GM12878 (cell line): Measurements from ENCODE around the gene CTNNA2.

Experiments used
- BRCA1 ChIP-seq: IDR thresholded peaks from 2 replicates; pipeline ENCODE4 v1.6.1; 2011; ENCODE audit warnings: low read depth, low read length, improper control_type of control experiment
- ETV6 ChIP-seq, 2 experiments: fragments of 450-650 bp in 1 of 2; IDR thresholded peaks in 1 of 2; conservative IDR thresholded peaks in 1 of 2; 2 replicates each; pipeline ENCODE4 v1.6.1; 2014; ENCODE audit warnings: antibody characterized with exemption in 1 of 2, borderline replicate concordance in 1 of 2, low read depth in 1 of 2, mild to moderate bottlenecking in 1 of 2, moderate library complexity in 1 of 2
- HDAC6 ChIP-seq: fragments of 200-600 bp; sonication (generic); IDR thresholded peaks from one replicate; pipeline ENCODE4 v1.8.0; 2017; ENCODE audit warnings: antibody characterized with exemption; ENCODE audit not compliant: unreplicated experiment
- POLR2AphosphoS5 ChIP-seq: IDR thresholded peaks from 2 replicates; pipeline ENCODE4 v1.6.1; 2011; ENCODE audit warnings: mild to moderate bottlenecking, low read length, inconsistent platforms
- RUNX3 ChIP-seq: IDR thresholded peaks from 2 replicates; pipeline ENCODE4 v1.6.1; 2012; ENCODE audit warnings: low read length, inconsistent platforms
- TAF1 ChIP-seq: IDR thresholded peaks from 2 replicates; pipeline ENCODE4 v1.6.1; 2011; ENCODE audit warnings: mild to moderate bottlenecking, low read depth, low read length, borderline replicate concordance
- YBX1 ChIP-seq: fragments of 450-650 bp; IDR thresholded peaks from 2 replicates; pipeline ENCODE4 v1.6.1; 2016; ENCODE audit warnings: antibody characterized with exemption
- TF ChIP-seq, protein P1 (sequence below): fragments of 450-650 bp; IDR thresholded peaks from 2 replicates; pipeline ENCODE4 v1.6.1; 2018; ENCODE audit warnings: mild to moderate bottlenecking, low read depth, moderate library complexity; ENCODE audit not compliant: partially characterized antibody
- TF ChIP-seq, protein P2 (sequence below), 3 experiments: IDR thresholded peaks in 2 of 3; conservative IDR thresholded peaks in 1 of 3; 2 replicates each; pipeline ENCODE4 v1.5.1; 2011; ENCODE audit warnings: low read depth in 3 of 3, low read length in 3 of 3, mild to moderate bottlenecking in 3 of 3, control low read depth in 2 of 3, moderate library complexity in 2 of 3, inconsistent platforms in 1 of 3, mixed read lengths in 1 of 3; ENCODE audit not compliant: control insufficient read depth in 2 of 3, insufficient read depth in 1 of 3; ENCODE audit errors: extremely low read depth in 1 of 3
- TF ChIP-seq, protein P3 (sequence below): fragments of 450-650 bp; formaldehyde crosslinking; IDR thresholded peaks from 2 replicates; pipeline ENCODE4 v1.5.0; 2022; ENCODE audit warnings: mild to moderate bottlenecking, missing genetic modification characterization
- TF ChIP-seq, protein P4 (sequence below): IDR thresholded peaks from 2 replicates; pipeline ENCODE4 v1.6.1; 2012; ENCODE audit warnings: low read depth, low read length, improper control_type of control experiment
- TF ChIP-seq, protein P5 (sequence below): fragments of 450-650 bp; IDR thresholded peaks from 2 replicates; pipeline ENCODE4 v1.6.1; 2014; ENCODE audit warnings: mild to moderate bottlenecking
- TF ChIP-seq, protein P6 (sequence below): fragments of 450-650 bp; formaldehyde crosslinking; IDR thresholded peaks from 2 replicates; pipeline ENCODE4 v1.4.0; 2022; ENCODE audit warnings: mild to moderate bottlenecking, moderate library complexity

DNA sequence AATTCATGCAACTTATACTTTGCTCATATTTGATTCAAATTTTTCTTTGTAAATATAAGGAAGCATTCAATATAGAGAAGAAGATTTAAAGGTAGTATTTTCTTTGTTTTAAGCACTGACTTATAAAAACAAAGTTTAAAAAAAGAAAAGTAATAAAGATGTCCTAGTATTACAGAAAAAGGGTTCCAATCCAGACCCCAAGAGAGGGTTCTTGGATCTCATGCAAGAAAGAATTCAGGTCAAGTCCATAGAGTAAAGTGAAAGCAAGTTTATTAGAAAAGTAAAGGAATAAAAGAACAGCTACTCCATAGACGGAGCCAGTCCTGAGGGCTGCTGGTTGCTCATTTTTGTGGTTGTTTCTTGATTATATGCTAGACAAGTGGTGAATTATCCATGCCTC, 267.9 kb downstream of the CTNNA2 start:
- TF ChIP-seq, protein P1, sequence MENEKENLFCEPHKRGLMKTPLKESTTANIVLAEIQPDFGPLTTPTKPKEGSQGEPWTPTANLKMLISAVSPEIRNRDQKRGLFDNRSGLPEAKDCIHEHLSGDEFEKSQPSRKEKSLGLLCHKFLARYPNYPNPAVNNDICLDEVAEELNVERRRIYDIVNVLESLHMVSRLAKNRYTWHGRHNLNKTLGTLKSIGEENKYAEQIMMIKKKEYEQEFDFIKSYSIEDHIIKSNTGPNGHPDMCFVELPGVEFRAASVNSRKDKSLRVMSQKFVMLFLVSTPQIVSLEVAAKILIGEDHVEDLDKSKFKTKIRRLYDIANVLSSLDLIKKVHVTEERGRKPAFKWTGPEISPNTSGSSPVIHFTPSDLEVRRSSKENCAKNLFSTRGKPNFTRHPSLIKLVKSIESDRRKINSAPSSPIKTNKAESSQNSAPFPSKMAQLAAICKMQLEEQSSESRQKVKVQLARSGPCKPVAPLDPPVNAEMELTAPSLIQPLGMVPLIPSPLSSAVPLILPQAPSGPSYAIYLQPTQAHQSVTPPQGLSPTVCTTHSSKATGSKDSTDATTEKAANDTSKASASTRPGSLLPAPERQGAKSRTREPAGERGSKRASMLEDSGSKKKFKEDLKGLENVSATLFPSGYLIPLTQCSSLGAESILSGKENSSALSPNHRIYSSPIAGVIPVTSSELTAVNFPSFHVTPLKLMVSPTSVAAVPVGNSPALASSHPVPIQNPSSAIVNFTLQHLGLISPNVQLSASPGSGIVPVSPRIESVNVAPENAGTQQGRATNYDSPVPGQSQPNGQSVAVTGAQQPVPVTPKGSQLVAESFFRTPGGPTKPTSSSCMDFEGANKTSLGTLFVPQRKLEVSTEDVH, result no peak
- TF ChIP-seq, protein P2, sequence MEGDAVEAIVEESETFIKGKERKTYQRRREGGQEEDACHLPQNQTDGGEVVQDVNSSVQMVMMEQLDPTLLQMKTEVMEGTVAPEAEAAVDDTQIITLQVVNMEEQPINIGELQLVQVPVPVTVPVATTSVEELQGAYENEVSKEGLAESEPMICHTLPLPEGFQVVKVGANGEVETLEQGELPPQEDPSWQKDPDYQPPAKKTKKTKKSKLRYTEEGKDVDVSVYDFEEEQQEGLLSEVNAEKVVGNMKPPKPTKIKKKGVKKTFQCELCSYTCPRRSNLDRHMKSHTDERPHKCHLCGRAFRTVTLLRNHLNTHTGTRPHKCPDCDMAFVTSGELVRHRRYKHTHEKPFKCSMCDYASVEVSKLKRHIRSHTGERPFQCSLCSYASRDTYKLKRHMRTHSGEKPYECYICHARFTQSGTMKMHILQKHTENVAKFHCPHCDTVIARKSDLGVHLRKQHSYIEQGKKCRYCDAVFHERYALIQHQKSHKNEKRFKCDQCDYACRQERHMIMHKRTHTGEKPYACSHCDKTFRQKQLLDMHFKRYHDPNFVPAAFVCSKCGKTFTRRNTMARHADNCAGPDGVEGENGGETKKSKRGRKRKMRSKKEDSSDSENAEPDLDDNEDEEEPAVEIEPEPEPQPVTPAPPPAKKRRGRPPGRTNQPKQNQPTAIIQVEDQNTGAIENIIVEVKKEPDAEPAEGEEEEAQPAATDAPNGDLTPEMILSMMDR (IDR thresholded peaks at IDR 0.05 in 2 of 3, conservative IDR thresholded peaks at IDR 0.05 in 1 of 3; ENCODE audit: control insufficient read depth in 2 of 3, extremely low read depth in 1 of 3, insufficient read depth in 1 of 3, low read depth in 3 of 3, low read length in 3 of 3), result no peak
- TF ChIP-seq, protein P3, sequence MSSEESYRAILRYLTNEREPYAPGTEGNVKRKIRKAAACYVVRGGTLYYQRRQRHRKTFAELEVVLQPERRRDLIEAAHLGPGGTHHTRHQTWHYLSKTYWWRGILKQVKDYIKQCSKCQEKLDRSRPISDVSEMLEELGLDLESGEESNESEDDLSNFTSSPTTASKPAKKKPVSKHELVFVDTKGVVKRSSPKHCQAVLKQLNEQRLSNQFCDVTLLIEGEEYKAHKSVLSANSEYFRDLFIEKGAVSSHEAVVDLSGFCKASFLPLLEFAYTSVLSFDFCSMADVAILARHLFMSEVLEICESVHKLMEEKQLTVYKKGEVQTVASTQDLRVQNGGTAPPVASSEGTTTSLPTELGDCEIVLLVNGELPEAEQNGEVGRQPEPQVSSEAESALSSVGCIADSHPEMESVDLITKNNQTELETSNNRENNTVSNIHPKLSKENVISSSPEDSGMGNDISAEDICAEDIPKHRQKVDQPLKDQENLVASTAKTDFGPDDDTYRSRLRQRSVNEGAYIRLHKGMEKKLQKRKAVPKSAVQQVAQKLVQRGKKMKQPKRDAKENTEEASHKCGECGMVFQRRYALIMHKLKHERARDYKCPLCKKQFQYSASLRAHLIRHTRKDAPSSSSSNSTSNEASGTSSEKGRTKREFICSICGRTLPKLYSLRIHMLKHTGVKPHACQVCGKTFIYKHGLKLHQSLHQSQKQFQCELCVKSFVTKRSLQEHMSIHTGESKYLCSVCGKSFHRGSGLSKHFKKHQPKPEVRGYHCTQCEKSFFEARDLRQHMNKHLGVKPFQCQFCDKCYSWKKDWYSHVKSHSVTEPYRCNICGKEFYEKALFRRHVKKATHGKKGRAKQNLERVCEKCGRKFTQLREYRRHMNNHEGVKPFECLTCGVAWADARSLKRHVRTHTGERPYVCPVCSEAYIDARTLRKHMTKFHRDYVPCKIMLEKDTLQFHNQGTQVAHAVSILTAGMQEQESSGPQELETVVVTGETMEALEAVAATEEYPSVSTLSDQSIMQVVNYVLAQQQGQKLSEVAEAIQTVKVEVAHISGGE (CRISPR knock-in tag), result no peak
- TF ChIP-seq HDAC6 (no peak), BRCA1 (no peak), TAF1 (no peak), YBX1 (no peak), RUNX3 (no peak), POLR2AphosphoS5 (no peak), ETV6 (conservative IDR thresholded peaks at IDR 0.05 in 1 of 2, IDR thresholded peaks at IDR 0.05 in 1 of 2; ENCODE audit: borderline replicate concordance in 1 of 2, low read depth in 1 of 2) (no peak)
- TF ChIP-seq, protein P4, sequence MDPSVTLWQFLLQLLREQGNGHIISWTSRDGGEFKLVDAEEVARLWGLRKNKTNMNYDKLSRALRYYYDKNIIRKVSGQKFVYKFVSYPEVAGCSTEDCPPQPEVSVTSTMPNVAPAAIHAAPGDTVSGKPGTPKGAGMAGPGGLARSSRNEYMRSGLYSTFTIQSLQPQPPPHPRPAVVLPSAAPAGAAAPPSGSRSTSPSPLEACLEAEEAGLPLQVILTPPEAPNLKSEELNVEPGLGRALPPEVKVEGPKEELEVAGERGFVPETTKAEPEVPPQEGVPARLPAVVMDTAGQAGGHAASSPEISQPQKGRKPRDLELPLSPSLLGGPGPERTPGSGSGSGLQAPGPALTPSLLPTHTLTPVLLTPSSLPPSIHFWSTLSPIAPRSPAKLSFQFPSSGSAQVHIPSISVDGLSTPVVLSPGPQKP, result no peak
- TF ChIP-seq, protein P5, sequence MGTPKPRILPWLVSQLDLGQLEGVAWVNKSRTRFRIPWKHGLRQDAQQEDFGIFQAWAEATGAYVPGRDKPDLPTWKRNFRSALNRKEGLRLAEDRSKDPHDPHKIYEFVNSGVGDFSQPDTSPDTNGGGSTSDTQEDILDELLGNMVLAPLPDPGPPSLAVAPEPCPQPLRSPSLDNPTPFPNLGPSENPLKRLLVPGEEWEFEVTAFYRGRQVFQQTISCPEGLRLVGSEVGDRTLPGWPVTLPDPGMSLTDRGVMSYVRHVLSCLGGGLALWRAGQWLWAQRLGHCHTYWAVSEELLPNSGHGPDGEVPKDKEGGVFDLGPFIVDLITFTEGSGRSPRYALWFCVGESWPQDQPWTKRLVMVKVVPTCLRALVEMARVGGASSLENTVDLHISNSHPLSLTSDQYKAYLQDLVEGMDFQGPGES, result no peak
- TF ChIP-seq, protein P6, sequence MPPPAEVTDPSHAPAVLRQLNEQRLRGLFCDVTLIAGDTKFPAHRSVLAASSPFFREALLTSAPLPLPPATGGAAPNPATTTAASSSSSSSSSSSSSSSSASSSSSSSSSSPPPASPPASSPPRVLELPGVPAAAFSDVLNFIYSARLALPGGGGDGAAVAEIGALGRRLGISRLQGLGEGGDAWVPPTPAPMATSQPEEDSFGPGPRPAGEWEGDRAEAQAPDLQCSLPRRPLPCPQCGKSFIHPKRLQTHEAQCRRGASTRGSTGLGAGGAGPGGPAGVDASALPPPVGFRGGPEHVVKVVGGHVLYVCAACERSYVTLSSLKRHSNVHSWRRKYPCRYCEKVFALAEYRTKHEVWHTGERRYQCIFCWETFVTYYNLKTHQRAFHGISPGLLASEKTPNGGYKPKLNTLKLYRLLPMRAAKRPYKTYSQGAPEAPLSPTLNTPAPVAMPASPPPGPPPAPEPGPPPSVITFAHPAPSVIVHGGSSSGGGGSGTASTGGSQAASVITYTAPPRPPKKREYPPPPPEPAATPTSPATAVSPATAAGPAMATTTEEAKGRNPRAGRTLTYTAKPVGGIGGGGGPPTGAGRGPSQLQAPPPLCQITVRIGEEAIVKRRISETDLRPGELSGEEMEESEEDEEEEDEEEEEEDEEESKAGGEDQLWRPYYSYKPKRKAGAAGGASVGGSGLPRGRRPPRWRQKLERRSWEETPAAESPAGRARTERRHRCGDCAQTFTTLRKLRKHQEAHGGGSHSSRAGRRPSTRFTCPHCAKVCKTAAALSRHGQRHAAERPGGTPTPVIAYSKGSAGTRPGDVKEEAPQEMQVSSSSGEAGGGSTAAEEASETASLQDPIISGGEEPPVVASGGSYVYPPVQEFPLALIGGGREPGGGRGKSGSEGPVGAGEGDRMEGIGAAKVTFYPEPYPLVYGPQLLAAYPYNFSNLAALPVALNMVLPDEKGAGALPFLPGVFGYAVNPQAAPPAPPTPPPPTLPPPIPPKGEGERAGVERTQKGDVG (CRISPR knock-in tag), result no peak
